Osteoblast (primary cell): ENCODE data around the gene SHCBP1. TPM values are rescaled to one million over a fixed set of nuclear protein-coding genes. Genes with fewer than 3 reads are reported as not detected.
A peak's percentile ranks its signal among the peaks of the same experiment; 100 is the strongest.

ENCODE experiments used
- DNase-seq: peaks from one replicate; pipeline ENCODE4 v3.0.0; 2011; ENCODE audit warnings: low spot score, mixed read lengths; ENCODE audit not compliant: insufficient read length; ENCODE audit errors: missing footprints
- H2AFZ ChIP-seq: 2 replicates; pipeline ENCODE4 v1.6.0; 2011; ENCODE audit warnings: mild to moderate bottlenecking, low read length
- H3K27ac ChIP-seq: 2 replicates; pipeline ENCODE4 v1.5.1; 2011; ENCODE audit warnings: mild to moderate bottlenecking, low read depth, low read length, moderate library complexity
- H3K27me3 ChIP-seq: 2 replicates; pipeline ENCODE4 v1.6.0; 2012; ENCODE audit warnings: mild to moderate bottlenecking, control low read depth, inconsistent platforms, low read length, moderate library complexity; ENCODE audit not compliant: insufficient read depth
- H3K36me3 ChIP-seq: 2 replicates; pipeline ENCODE4 v1.5.1; 2011; ENCODE audit warnings: mild to moderate bottlenecking, low read length, control low read depth, moderate library complexity; ENCODE audit not compliant: insufficient read depth
- H3K4me1 ChIP-seq: 2 replicates; pipeline ENCODE4 v1.5.1; 2011; ENCODE audit warnings: mild to moderate bottlenecking, low read length, control low read depth, moderate library complexity; ENCODE audit not compliant: insufficient read depth
- H3K4me2 ChIP-seq: 2 replicates; pipeline ENCODE4 v1.6.0; 2011; ENCODE audit warnings: mild to moderate bottlenecking, low read length; ENCODE audit not compliant: insufficient read depth
- H3K4me3 ChIP-seq: fragments of 200-600 bp; sonication (generic); 3 replicates; pipeline ENCODE4 v1.5.1; 2012; ENCODE audit warnings: mild to moderate bottlenecking, low read length, inconsistent platforms; ENCODE audit not compliant: insufficient read depth
- H3K79me2 ChIP-seq: 2 replicates; pipeline ENCODE4 v1.6.0; 2012; ENCODE audit warnings: mild to moderate bottlenecking, low read length, control low read depth, inconsistent platforms; ENCODE audit not compliant: insufficient read depth
- H3K9me3 ChIP-seq: 2 replicates; pipeline ENCODE4 v1.5.1; 2011; ENCODE audit warnings: low read depth, low read length, control low read depth
- H4K20me1 ChIP-seq: 2 replicates; pipeline ENCODE4 v1.6.0; 2012; ENCODE audit warnings: mild to moderate bottlenecking, low read length, control low read depth; ENCODE audit not compliant: insufficient read depth
- total RNA-seq: library from RNA; depleted of rRNA; stranded (reverse); fragments of >200 nt; gene quantifications from 2 replicates; pipeline ENCODE4 v1.2.3, GENCODE V29; 2012
- TF ChIP-seq, protein P1 (sequence below): IDR thresholded peaks from 2 replicates; pipeline ENCODE4 v1.5.1; 2011; ENCODE audit warnings: mild to moderate bottlenecking, low read depth, low read length, moderate library complexity; ENCODE audit errors: extremely low read depth

Gene SHCBP1
- total RNA-seq = 1.8 and 2.7 TPM in 2 replicates

- Histone ChIP-seq H3K9me3 (no peaks in the 10 kb centered on the region), H3K4me2 (peak within 1 kb of the TSS; percentile 94), H3K27me3 (no peaks in the 10 kb centered on the region), H3K4me3 (peak within 1 kb of the TSS; percentile 90), H3K4me1 (peaks cover 8% of the 10 kb centered on the region), H4K20me1 (no peaks in the 10 kb centered on the region), H3K36me3 (peaks cover 3% of the 10 kb centered on the region), H3K27ac (peak within 1 kb of the TSS; percentile 52), H2AFZ (peak within 1 kb of the TSS; percentile 97), H3K79me2 (peaks cover 32% of the 10 kb centered on the region)
- TF ChIP-seq, protein P1, sequence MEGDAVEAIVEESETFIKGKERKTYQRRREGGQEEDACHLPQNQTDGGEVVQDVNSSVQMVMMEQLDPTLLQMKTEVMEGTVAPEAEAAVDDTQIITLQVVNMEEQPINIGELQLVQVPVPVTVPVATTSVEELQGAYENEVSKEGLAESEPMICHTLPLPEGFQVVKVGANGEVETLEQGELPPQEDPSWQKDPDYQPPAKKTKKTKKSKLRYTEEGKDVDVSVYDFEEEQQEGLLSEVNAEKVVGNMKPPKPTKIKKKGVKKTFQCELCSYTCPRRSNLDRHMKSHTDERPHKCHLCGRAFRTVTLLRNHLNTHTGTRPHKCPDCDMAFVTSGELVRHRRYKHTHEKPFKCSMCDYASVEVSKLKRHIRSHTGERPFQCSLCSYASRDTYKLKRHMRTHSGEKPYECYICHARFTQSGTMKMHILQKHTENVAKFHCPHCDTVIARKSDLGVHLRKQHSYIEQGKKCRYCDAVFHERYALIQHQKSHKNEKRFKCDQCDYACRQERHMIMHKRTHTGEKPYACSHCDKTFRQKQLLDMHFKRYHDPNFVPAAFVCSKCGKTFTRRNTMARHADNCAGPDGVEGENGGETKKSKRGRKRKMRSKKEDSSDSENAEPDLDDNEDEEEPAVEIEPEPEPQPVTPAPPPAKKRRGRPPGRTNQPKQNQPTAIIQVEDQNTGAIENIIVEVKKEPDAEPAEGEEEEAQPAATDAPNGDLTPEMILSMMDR = no peak
- DNase-seq = peak; percentile 98
Measured at GRCh38 chr16:46621006-46621933, at the start of gene SHCBP1. SHCBP1 (minus strand) TSS chr16:46621379; CDS start chr16:46621359, 20 bp downstream.

DNA sequence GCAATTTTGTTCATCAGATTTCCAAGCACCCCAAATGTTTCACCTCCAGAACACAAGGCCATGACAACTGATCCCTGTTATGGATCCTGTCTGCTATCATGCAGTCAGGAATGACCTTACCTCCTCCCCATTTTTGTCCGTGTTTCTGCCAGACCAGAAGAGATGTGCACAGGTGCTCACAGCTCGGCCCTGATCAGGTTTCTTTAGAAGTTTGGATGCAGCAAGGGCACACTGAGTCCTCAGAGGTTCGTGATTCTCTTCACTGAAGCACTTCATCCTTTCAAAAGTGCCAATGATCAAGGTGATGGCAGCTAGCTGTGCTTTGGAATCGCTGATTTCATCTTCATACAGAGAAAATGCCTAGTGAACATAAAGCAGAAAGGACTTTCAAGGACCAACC lies 40.9 kb upstream of the SHCBP1 start:
- no peak for DNase-seq
- Histone ChIP-seq H3K9me3 (no peaks in the 10 kb centered on the region), H3K4me1 (no peaks in the 10 kb centered on the region), H3K79me2 (no peaks in the 10 kb centered on the region), H2AFZ (no peak overlapping the region), H3K27ac (no peak overlapping the region), H3K36me3 (peaks cover 51% of the 10 kb centered on the region), H4K20me1 (no peaks in the 10 kb centered on the region), H3K4me3 (no peak overlapping the region), H3K4me2 (no peak overlapping the region), H3K27me3 (no peaks in the 10 kb centered on the region)
- TF ChIP-seq, protein P1 = no peak

- H3K79me2 ChIP-seq = no peaks in the 10 kb centered on the region
- H3K27ac ChIP-seq = no peak overlapping the region
- no peaks in the 10 kb centered on the region for H3K27me3 ChIP-seq
- H2AFZ ChIP-seq = no peak overlapping the region
- no peak overlapping the region for H3K4me2 ChIP-seq
- no peaks in the 10 kb centered on the region for H3K9me3 ChIP-seq
- no peaks in the 10 kb centered on the region for H4K20me1 ChIP-seq
- no peaks in the 10 kb centered on the region for H3K4me1 ChIP-seq
- peaks cover 48% of the 10 kb centered on the region for H3K36me3 ChIP-seq
- no peak for DNase-seq
- no peak overlapping the region for H3K4me3 ChIP-seq
- TF ChIP-seq, protein P1 = no peak
Measured at GRCh38 chr16:46658925-46659324, 37.7 kb upstream of the SHCBP1 start.

DNA sequence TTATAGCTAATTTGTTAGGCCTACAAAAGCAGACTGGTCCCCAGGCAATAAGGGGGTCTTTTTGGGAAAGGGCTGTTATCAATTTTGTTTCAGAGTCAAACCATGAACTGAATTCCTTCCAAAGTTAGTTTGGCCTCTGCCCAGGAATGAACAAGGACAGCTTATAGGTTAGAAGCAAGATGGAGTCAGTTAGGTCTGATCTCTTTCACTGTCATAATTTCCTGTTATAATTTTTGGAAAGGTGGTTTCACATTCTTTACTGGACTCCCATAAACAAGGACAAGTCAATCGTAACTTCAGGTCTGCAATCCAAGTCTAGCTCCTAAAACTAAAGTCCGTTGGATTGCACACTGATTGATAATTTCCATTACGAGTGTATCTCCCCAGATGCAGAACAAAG lies 30.1 kb upstream of the SHCBP1 start:
- Histone ChIP-seq H3K27me3 (no peaks in the 10 kb centered on the region), H3K4me2 (no peak overlapping the region), H3K27ac (no peak overlapping the region), H3K4me3 (no peak overlapping the region), H3K79me2 (no peaks in the 10 kb centered on the region), H3K4me1 (no peaks in the 10 kb centered on the region), H4K20me1 (no peaks in the 10 kb centered on the region), H3K36me3 (no peaks in the 10 kb centered on the region), H2AFZ (no peak overlapping the region), H3K9me3 (no peaks in the 10 kb centered on the region)
- TF ChIP-seq, protein P1 = no peak
- no peak for DNase-seq
